ENCODE data around the gene UVRAG.

GRCh38 chr11:76164081-76164480, 349.1 kb downstream of the UVRAG start:
- TF ChIP-seq CTCF (IDR thresholded peaks at IDR 0.05) = no peak
- TF ChIP-seq EZH2 (IDR thresholded peaks at IDR 0.05; ENCODE audit: borderline replicate concordance, insufficient read depth, low read depth, low read length, poor library complexity, severe bottlenecking) = no peak
